MV-4-11 (cell line): ENCODE results near the gene PDZRN3.

Experiments
- DNase-seq: peaks from one replicate; lab custom pipeline; 2025; lab: John Stamatoyannopoulos, UW

The PDZRN3 gene

GRCh38 chr3:73624821-73625665, at the start of gene PDZRN3:
PDZRN3 (minus strand) TSS chr3:73624941.
- DNase-seq: no peak

GRCh38 chr3:73674280-73674679, 49.5 kb upstream of the PDZRN3 start:
- no peak for DNase-seq

- DNase-seq: no peak
These were observed 44.5 kb upstream of the PDZRN3 start for GRCh38 chr3:73669260-73669659.

- DNase-seq: no peak
These were observed 43.6 kb upstream of the PDZRN3 start for GRCh38 chr3:73668391-73668790.

- no peak for DNase-seq
These were observed 43.1 kb upstream of the PDZRN3 start for GRCh38 chr3:73667889-73668288.

- no peak for DNase-seq
These were observed 40.5 kb upstream of the PDZRN3 start for GRCh38 chr3:73665286-73665685.

GRCh38 chr3:73664389-73664788, 39.6 kb upstream of the PDZRN3 start:
- DNase-seq: no peak

- DNase-seq: no peak
These were observed 38.8 kb upstream of the PDZRN3 start for GRCh38 chr3:73663495-73663894.

- DNase-seq: no peak
These were observed 36.5 kb upstream of the PDZRN3 start for GRCh38 chr3:73661265-73661664.

- DNase-seq: no peak
These were observed 33.5 kb upstream of the PDZRN3 start for GRCh38 chr3:73658227-73658626.

GRCh38 chr3:73657186-73657585, 32.4 kb upstream of the PDZRN3 start:
- no peak for DNase-seq

GRCh38 chr3:73656241-73656890, 31.6 kb upstream of the PDZRN3 start:
- no peak for DNase-seq

- DNase-seq: no peak
These were observed 30.5 kb upstream of the PDZRN3 start for GRCh38 chr3:73655197-73655596.

- no peak for DNase-seq
These were observed 29.1 kb upstream of the PDZRN3 start for GRCh38 chr3:73653877-73654276.

GRCh38 chr3:73653351-73653750, 28.6 kb upstream of the PDZRN3 start:
- no peak for DNase-seq

GRCh38 chr3:73652896-73653295, 28.2 kb upstream of the PDZRN3 start:
- DNase-seq: no peak

- DNase-seq: no peak
These were observed 12.3 kb upstream of the PDZRN3 start for GRCh38 chr3:73637042-73637441.

- no peak for DNase-seq
These were observed 10.5 kb upstream of the PDZRN3 start for GRCh38 chr3:73635254-73635653.

GRCh38 chr3:73633916-73634344, 9.2 kb upstream of the PDZRN3 start:
- DNase-seq: no peak

- DNase-seq: no peak
These were observed 8.7 kb upstream of the PDZRN3 start for GRCh38 chr3:73633453-73633852.

GRCh38 chr3:73626106-73626505, 1.4 kb upstream of the PDZRN3 start:
- no peak for DNase-seq

GRCh38 chr3:73624017-73624820, 522 bp downstream of the PDZRN3 start:
- no peak for DNase-seq

- no peak for DNase-seq
These were observed 1.4 kb downstream of the PDZRN3 start for GRCh38 chr3:73623346-73623745.
